ENCODE results near the gene NDUFA8.

DNA sequence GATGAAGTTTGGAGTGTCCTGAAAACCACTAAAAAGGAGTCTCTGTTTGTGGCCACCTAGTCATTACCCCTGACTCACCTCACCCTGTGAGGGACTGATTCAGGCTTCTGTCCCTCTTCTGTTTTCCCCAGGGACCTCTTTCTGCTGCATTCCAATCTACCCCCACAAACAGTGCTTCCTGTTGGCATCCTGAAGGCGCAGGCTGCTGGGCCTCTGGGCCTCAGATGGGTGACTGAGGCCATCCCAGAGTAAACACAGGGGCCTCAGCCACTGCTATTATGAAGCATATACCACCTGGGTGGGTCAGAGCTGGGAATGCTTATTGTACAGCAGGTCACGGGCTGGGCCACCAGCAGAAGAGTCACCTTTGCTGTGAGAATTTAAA lies 20.1 kb upstream of the NDUFA8 start:
- TF ChIP-seq, protein P1, sequence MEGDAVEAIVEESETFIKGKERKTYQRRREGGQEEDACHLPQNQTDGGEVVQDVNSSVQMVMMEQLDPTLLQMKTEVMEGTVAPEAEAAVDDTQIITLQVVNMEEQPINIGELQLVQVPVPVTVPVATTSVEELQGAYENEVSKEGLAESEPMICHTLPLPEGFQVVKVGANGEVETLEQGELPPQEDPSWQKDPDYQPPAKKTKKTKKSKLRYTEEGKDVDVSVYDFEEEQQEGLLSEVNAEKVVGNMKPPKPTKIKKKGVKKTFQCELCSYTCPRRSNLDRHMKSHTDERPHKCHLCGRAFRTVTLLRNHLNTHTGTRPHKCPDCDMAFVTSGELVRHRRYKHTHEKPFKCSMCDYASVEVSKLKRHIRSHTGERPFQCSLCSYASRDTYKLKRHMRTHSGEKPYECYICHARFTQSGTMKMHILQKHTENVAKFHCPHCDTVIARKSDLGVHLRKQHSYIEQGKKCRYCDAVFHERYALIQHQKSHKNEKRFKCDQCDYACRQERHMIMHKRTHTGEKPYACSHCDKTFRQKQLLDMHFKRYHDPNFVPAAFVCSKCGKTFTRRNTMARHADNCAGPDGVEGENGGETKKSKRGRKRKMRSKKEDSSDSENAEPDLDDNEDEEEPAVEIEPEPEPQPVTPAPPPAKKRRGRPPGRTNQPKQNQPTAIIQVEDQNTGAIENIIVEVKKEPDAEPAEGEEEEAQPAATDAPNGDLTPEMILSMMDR (IDR thresholded peaks at IDR 0.05): no peak
- TF ChIP-seq POLR2A (IDR thresholded peaks at IDR 0.05) (no peak), POLR2AphosphoS5 (IDR thresholded peaks at IDR 0.05) (no peak)
